IMR-90 (cell line): ENCODE results near the gene GNA14. TPM values are rescaled to one million over a fixed set of nuclear protein-coding genes. Genes with fewer than 3 reads are reported as not detected.

Experiments used
- ATAC-seq: fragments of 200-7000 bp; cut with Tn5 transposase; 2 replicates; pipeline ENCODE4 v1.9.1; 2020; ENCODE audit warnings: low read depth, mild to moderate bottlenecking, moderate library complexity
- BruUV-seq: library from RNA; stranded (reverse); fragments of 400-500 nt; replicated peaks from 2 replicates; lab custom pipeline; 2021; lab: Mats Ljungman, UMichigan
- CTCF ChIA-PET: fragments of 300-600 bp; formaldehyde crosslinking; extraction: SDS; loops from one replicate; lab custom pipeline; 2021; ENCODE audit warnings: antibody characterized with exemption; lab: Yijun Ruan, JAX
- POLR2A ChIA-PET: fragments of 300-600 bp; sonication (Branson Sonifier 250); formaldehyde crosslinking; loops from one replicate; lab custom pipeline; 2022; ENCODE audit warnings: antibody characterized with exemption; ENCODE audit not compliant: unreplicated experiment; lab: Charles Lee
- DNase-seq: peaks from one replicate; pipeline ENCODE4 v3.0.0; 2013
- H2AFZ ChIP-seq: replicated peaks from 2 replicates; pipeline ENCODE3; 2013; ENCODE audit warnings: low read length, mild to moderate bottlenecking; ENCODE audit not compliant: poor library complexity
- H2AK5ac ChIP-seq: 2 replicates; pipeline ENCODE4 v1.6.1; 2013; ENCODE audit warnings: low read depth, low read length, inconsistent platforms
- H2AK9ac ChIP-seq: replicated peaks from 2 replicates; pipeline ENCODE3; 2013; ENCODE audit warnings: mild to moderate bottlenecking, low read depth, low read length, moderate library complexity; ENCODE audit not compliant: poor library complexity
- H2BK120ac ChIP-seq: 2 replicates; pipeline ENCODE4 v1.6.1; 2013; ENCODE audit warnings: low read depth, low read length, inconsistent platforms
- H2BK15ac ChIP-seq: 3 replicates; pipeline ENCODE4 v1.6.1; 2013; ENCODE audit warnings: low read depth, low read length, inconsistent platforms
- H2BK20ac ChIP-seq: 2 replicates; pipeline ENCODE4 v1.6.1; 2013; ENCODE audit warnings: low read depth, mild to moderate bottlenecking, inconsistent platforms, low read length, moderate library complexity
- H2BK5ac ChIP-seq: 2 replicates; pipeline ENCODE4 v1.6.1; 2013; ENCODE audit warnings: mild to moderate bottlenecking, low read depth, low read length, inconsistent platforms; ENCODE audit not compliant: poor library complexity, severe bottlenecking
- H3K14ac ChIP-seq: replicated peaks from 2 replicates; pipeline ENCODE4 v1.6.1; 2013; ENCODE audit warnings: low read depth, low read length, inconsistent platforms
- H3K18ac ChIP-seq: 2 replicates; pipeline ENCODE4 v1.6.1; 2013; ENCODE audit warnings: low read depth, low read length, control low read depth
- H3K23ac ChIP-seq: 2 replicates; pipeline ENCODE4 v1.6.1; 2013; ENCODE audit warnings: low read depth, low read length, inconsistent platforms
- H3K27ac ChIP-seq: 2 replicates; pipeline ENCODE4 v1.5.1; 2013; ENCODE audit warnings: mild to moderate bottlenecking, control low read depth, low read length; ENCODE audit not compliant: insufficient read depth
- H3K27me3 ChIP-seq: 2 replicates; pipeline ENCODE4 v1.6.1; 2013; ENCODE audit warnings: low read length; ENCODE audit not compliant: control insufficient read depth, insufficient read depth
- H3K36me3 ChIP-seq: 2 replicates; pipeline ENCODE4 v1.6.1; 2013; ENCODE audit warnings: low read length, mixed read lengths; ENCODE audit not compliant: control insufficient read depth, insufficient read depth
- H3K4ac ChIP-seq: 2 replicates; pipeline ENCODE4 v1.6.1; 2013; ENCODE audit warnings: low read depth, low read length, inconsistent platforms
- H3K4me1 ChIP-seq: 2 replicates; pipeline ENCODE4 v1.6.1; 2013; ENCODE audit warnings: low read length, mixed read lengths; ENCODE audit not compliant: control insufficient read depth, insufficient read depth
- H3K4me2 ChIP-seq: 2 replicates; pipeline ENCODE4 v1.6.1; 2013; ENCODE audit warnings: low read depth, mild to moderate bottlenecking, control low read depth, low read length, moderate library complexity
- H3K4me3 ChIP-seq: 2 replicates; pipeline ENCODE4 v1.5.1; 2013; ENCODE audit warnings: low read depth, mild to moderate bottlenecking, control low read depth, low read length, moderate library complexity; ENCODE audit not compliant: insufficient read depth
- H3K56ac ChIP-seq: 2 replicates; pipeline ENCODE4 v1.6.1; 2013; ENCODE audit warnings: low read length, inconsistent platforms; ENCODE audit not compliant: insufficient read depth; ENCODE audit errors: extremely low read depth
- H3K79me1 ChIP-seq, 2 experiments: 2 replicates each; pipeline ENCODE4 v1.6.1; 2013; ENCODE audit warnings: low read length in 2 of 2, inconsistent platforms in 1 of 2, low read depth in 1 of 2
- H3K9ac ChIP-seq: 2 replicates; pipeline ENCODE4 v1.6.1; 2013; ENCODE audit warnings: low read depth, low read length, control low read depth
- H3K9me1 ChIP-seq: 2 replicates; pipeline ENCODE4 v1.6.1; 2013; ENCODE audit warnings: low read length, inconsistent platforms; ENCODE audit not compliant: insufficient read depth
- H3K9me3 ChIP-seq: 2 replicates; pipeline ENCODE4 v1.6.1; 2013; ENCODE audit warnings: low read length; ENCODE audit not compliant: control insufficient read depth, insufficient read depth
- H4K20me1 ChIP-seq: 2 replicates; pipeline ENCODE4 v1.6.1; 2013; ENCODE audit warnings: low read length, inconsistent platforms; ENCODE audit not compliant: insufficient read depth
- H4K5ac ChIP-seq: 2 replicates; pipeline ENCODE4 v1.6.1; 2013; ENCODE audit warnings: mild to moderate bottlenecking, low read depth, low read length, control low read depth
- H4K8ac ChIP-seq, 2 experiments: 2 replicates each; pipeline ENCODE4 v1.6.1; 2013; ENCODE audit warnings: low read depth in 2 of 2, low read length in 2 of 2, control low read depth in 1 of 2, inconsistent platforms in 1 of 2
- H4K91ac ChIP-seq: 2 replicates; pipeline ENCODE4 v1.6.1; 2013; ENCODE audit warnings: low read depth, low read length, inconsistent platforms; ENCODE audit not compliant: insufficient read depth
- BHLHE40 ChIP-seq: fragments of 150-350 bp; IDR thresholded peaks from 2 replicates; pipeline ENCODE4 v1.6.1; 2016; ENCODE audit warnings: mild to moderate bottlenecking, low read depth, low read length
- CEBPB ChIP-seq: IDR thresholded peaks from 2 replicates; pipeline ENCODE4 v1.6.1; 2012; ENCODE audit warnings: low read depth, low read length, improper control_type of control experiment
- CHD1 ChIP-seq: IDR thresholded peaks from 2 replicates; pipeline ENCODE4 v1.6.1; 2012; ENCODE audit warnings: low read depth, low read length, improper control_type of control experiment
- ELK1 ChIP-seq: fragments of 150-350 bp; IDR thresholded peaks from 2 replicates; pipeline ENCODE4 v1.6.1; 2016; ENCODE audit warnings: low read depth, mild to moderate bottlenecking, low read length, moderate library complexity, borderline replicate concordance
- FOS ChIP-seq: fragments of 150-350 bp; IDR thresholded peaks from 2 replicates; pipeline ENCODE4 v1.6.1; 2016; ENCODE audit warnings: low read depth, low read length
- MAFK ChIP-seq: IDR thresholded peaks from 2 replicates; pipeline ENCODE4 v1.6.1; 2012; ENCODE audit warnings: low read depth, low read length, improper control_type of control experiment
- MAZ ChIP-seq: IDR thresholded peaks from 2 replicates; pipeline ENCODE4 v1.6.1; 2012; ENCODE audit warnings: low read depth, mild to moderate bottlenecking, low read length, improper control_type of control experiment, moderate library complexity, borderline replicate concordance
- MXI1 ChIP-seq: IDR thresholded peaks from 2 replicates; pipeline ENCODE4 v1.6.1; 2012; ENCODE audit warnings: low read depth, mild to moderate bottlenecking, low read length, moderate library complexity, borderline replicate concordance
- NFE2L2 ChIP-seq: fragments of 150-350 bp; IDR thresholded peaks from 2 replicates; pipeline ENCODE4 v1.6.1; 2016; ENCODE audit warnings: low read depth, mild to moderate bottlenecking, low read length
- POLR2A ChIP-seq: IDR thresholded peaks from 2 replicates; pipeline ENCODE4 v1.6.1; 2012; ENCODE audit warnings: mild to moderate bottlenecking, low read depth, low read length
- RAD21 ChIP-seq: IDR thresholded peaks from 2 replicates; pipeline ENCODE4 v1.6.1; 2012; ENCODE audit warnings: low read length, improper control_type of control experiment
- RCOR1 ChIP-seq: IDR thresholded peaks from 2 replicates; pipeline ENCODE4 v1.6.1; 2012; ENCODE audit warnings: mild to moderate bottlenecking, low read length, improper control_type of control experiment; ENCODE audit not compliant: insufficient replicate concordance
- RFX5 ChIP-seq: IDR thresholded peaks from 2 replicates; pipeline ENCODE4 v1.8.0; 2012; ENCODE audit warnings: low read depth, mild to moderate bottlenecking, low read length, moderate library complexity
- SMC3 ChIP-seq: fragments of 150-350 bp; IDR thresholded peaks from 2 replicates; pipeline ENCODE4 v1.6.1; 2016; ENCODE audit warnings: low read depth, mild to moderate bottlenecking, antibody characterized with exemption, low read length, moderate library complexity
- WGBS, 2 experiments: methylation state at CpG; one replicate each; pipeline versions ENCODE4 v1.1.5 to v1.1.7; 2013; ENCODE audit warnings: missing lambda C conversion rate in 2 of 2; ENCODE audit not compliant: insufficient read length in 1 of 2; ENCODE audit errors: extremely low coverage in 2 of 2; 5-methylcytosine and 5-hydroxymethylcytosine counted together
- dilution Hi-C: fragments of 300-500 bp; cut with HindIII; formaldehyde crosslinking; loops from one replicate; pipeline ENCODE4 v1.14.3; 2018; ENCODE audit warnings: low sequenced_read_pairs; ENCODE audit not compliant: unreplicated experiment
- in situ Hi-C: fragments of 300-500 bp; cut with MboI; formaldehyde crosslinking; loops from 3 replicates; pipeline ENCODE4 v1.14.3; 2019; ENCODE audit warnings: low sequenced_read_pairs, inconsistent platforms, mixed read lengths
- intact Hi-C: fragments of 100-400 bp; cut with micrococcal nuclease; formaldehyde crosslinking; loops from 2 replicates; pipeline ENCODE4 v1.10.0; 2022
- polyA plus RNA-seq, 3 experiments: library from polyadenylated mRNA; depleted of rRNA; stranded (reverse); fragments of >200 nt; gene quantifications; 2 replicates each; pipeline ENCODE4 v1.2.3, GENCODE V29; 2012; ENCODE audit warnings: low replicate concordance in 1 of 3
- total RNA-seq: library from RNA; depleted of rRNA; stranded (reverse); fragments of >200 nt; gene quantifications from 2 replicates; pipeline ENCODE4 v1.2.3, GENCODE V29; 2012
- TF ChIP-seq, protein P1 (sequence below): fragments of 150-350 bp; IDR thresholded peaks from 2 replicates; pipeline ENCODE4 v1.6.1; 2017; ENCODE audit warnings: mild to moderate bottlenecking, antibody characterized with exemption, low read length, low read depth
- TF ChIP-seq, protein P2 (sequence below): conservative IDR thresholded peaks from 2 replicates; pipeline ENCODE4 v1.5.1; 2012; ENCODE audit warnings: mild to moderate bottlenecking, low read depth, low read length, improper control_type of control experiment

GNA14 gene
- total and polyA plus RNA-seq, 2 of the 4 experiments (the other 2 are of a cell fraction) = under 0.01 to 0.03 TPM

GRCh38 chr9:77561331-77562018 is 86.6 kb downstream of the GNA14 start:
- Histone ChIP-seq H3K9ac (no peak overlapping the region), H3K79me1 (no peaks in the 10 kb centered on the region), H2AK9ac (no peak overlapping the region), H2BK20ac (no peak overlapping the region), H2BK15ac (no peak overlapping the region), H4K20me1 (no peaks in the 10 kb centered on the region), H3K27ac (no peak overlapping the region), H3K36me3 (no peaks in the 10 kb centered on the region), H4K91ac (no peak overlapping the region), H2AK5ac (no peak overlapping the region), H3K9me3 (no peaks in the 10 kb centered on the region), H3K4me1 (no peaks in the 10 kb centered on the region), H3K4ac (no peak overlapping the region), H2AFZ (no peak overlapping the region), H2BK120ac (no peak overlapping the region), H3K4me3 (no peak overlapping the region), H3K27me3 (peaks cover 2% of the 10 kb centered on the region; the same call in 1 of the 2 replicates), H2BK5ac (no peak overlapping the region), H3K4me2 (no peak overlapping the region), H3K14ac (no peak overlapping the region), H3K9me1 (no peaks in the 10 kb centered on the region), H4K8ac (no peak overlapping the region), H3K18ac (no peak overlapping the region), H3K56ac (no peak overlapping the region), H3K23ac (no peak overlapping the region), H4K5ac (no peak overlapping the region)
- WGBS, 2 experiments = no CpG with 5 or more reads among the region's 2 CpGs
- dilution Hi-C loops = no loop called here
- DNase-seq = no peak
- BruUV-seq = no TSS peak
- POLR2A ChIA-PET = no interaction called here
- CTCF ChIA-PET = interaction anchor here (0.7 kb wide), 1 partner anchor 190 kb away, joined by 5 read pairs; no protein-coding TSS in a partner anchor
- in situ Hi-C loops = no loop called here
- no peak for ATAC-seq
- intact Hi-C loops = no loop called here
- TF ChIP-seq FOS = no peak
- TF ChIP-seq RFX5 = no peak
- no peak for TF ChIP-seq RCOR1
- no peak for TF ChIP-seq MXI1
- TF ChIP-seq POLR2A = no peak
- no peak for TF ChIP-seq CHD1
- no peak for TF ChIP-seq CEBPB
- TF ChIP-seq, protein P1, sequence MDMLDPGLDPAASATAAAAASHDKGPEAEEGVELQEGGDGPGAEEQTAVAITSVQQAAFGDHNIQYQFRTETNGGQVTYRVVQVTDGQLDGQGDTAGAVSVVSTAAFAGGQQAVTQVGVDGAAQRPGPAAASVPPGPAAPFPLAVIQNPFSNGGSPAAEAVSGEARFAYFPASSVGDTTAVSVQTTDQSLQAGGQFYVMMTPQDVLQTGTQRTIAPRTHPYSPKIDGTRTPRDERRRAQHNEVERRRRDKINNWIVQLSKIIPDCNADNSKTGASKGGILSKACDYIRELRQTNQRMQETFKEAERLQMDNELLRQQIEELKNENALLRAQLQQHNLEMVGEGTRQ = no peak
- TF ChIP-seq ELK1 = no peak
- no peak for TF ChIP-seq BHLHE40
- no peak for TF ChIP-seq MAZ
- TF ChIP-seq, protein P2, sequence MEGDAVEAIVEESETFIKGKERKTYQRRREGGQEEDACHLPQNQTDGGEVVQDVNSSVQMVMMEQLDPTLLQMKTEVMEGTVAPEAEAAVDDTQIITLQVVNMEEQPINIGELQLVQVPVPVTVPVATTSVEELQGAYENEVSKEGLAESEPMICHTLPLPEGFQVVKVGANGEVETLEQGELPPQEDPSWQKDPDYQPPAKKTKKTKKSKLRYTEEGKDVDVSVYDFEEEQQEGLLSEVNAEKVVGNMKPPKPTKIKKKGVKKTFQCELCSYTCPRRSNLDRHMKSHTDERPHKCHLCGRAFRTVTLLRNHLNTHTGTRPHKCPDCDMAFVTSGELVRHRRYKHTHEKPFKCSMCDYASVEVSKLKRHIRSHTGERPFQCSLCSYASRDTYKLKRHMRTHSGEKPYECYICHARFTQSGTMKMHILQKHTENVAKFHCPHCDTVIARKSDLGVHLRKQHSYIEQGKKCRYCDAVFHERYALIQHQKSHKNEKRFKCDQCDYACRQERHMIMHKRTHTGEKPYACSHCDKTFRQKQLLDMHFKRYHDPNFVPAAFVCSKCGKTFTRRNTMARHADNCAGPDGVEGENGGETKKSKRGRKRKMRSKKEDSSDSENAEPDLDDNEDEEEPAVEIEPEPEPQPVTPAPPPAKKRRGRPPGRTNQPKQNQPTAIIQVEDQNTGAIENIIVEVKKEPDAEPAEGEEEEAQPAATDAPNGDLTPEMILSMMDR = no peak
- no peak for TF ChIP-seq SMC3
- TF ChIP-seq NFE2L2 = no peak
- TF ChIP-seq MAFK = no peak
- no peak for TF ChIP-seq RAD21
